Stimulated activated CD4-positive, alpha-beta T cell treated with anti-CD3 and anti-CD28 coated beads, Interleukin-1b, Interleukin-23, amount 100 ng/mL, for 4 hours (primary cell): Measurements from ENCODE around the gene NOL9.

Source experiments
- DNase-seq, 2 donors: peaks; one replicate each; pipeline ENCODE4 v3.0.0-alpha.2; 2020; ENCODE audit warnings: low read depth in 2 of 2

NOL9 gene

DNA sequence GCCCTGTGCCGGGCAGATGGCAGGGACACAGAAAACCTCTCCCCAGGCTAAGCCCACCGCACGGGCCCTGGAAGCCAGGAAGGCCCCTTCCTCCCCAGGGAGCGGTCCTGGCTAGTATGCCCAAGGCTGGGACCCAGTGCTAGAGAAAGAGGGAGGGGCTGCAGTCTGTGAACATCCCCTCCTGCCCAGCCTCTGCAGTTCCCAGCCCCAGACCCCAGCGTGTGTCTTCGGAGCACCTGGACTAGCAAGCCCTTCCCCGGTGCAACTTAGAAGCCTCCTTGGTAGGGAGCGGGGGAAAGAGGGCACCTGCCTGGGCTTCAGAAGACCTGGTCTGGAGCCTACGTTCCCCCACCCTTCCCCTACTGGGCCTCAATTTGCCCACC is 64.9 kb downstream of the NOL9 start:
- no peak for DNase-seq

DNA sequence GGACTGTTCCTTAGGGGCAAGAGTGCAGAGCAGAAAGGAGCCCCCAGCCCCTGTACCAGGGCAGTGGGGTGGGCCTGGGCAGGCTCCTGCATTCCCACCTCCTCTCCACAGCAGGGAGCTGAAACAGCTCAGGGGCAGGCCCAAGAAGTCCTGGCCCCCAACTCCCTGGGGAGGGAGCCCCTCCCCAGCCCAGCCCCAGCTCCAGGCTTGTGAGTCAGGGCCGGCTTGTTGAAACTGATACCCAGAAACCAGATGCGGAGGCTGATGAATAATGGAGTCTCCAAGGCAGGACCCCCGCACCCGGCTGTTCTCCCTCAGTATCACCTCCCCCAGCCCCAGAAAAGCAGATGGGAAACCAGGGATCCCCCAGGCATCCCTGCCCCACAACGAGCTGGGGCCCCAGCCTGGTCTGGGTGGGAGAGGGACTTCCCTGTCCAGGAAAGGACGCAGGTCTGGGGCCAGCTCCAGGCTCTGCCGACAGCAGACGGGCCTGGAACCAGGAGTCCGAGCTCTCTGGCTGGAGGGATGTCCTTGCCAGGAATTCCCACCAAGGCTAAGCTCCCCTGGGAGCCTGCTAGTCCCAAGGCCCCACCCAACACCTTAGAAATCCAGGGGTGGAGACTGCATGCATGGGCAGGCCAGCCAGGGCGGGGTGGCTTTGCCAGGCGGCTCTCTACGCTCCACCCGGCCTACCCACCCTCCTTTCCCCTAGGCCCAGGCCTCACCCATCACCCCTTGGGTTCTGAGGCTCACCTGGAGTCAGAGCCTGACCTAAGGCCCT is 65.5 kb downstream of the NOL9 start:
- DNase-seq = no peak

DNA sequence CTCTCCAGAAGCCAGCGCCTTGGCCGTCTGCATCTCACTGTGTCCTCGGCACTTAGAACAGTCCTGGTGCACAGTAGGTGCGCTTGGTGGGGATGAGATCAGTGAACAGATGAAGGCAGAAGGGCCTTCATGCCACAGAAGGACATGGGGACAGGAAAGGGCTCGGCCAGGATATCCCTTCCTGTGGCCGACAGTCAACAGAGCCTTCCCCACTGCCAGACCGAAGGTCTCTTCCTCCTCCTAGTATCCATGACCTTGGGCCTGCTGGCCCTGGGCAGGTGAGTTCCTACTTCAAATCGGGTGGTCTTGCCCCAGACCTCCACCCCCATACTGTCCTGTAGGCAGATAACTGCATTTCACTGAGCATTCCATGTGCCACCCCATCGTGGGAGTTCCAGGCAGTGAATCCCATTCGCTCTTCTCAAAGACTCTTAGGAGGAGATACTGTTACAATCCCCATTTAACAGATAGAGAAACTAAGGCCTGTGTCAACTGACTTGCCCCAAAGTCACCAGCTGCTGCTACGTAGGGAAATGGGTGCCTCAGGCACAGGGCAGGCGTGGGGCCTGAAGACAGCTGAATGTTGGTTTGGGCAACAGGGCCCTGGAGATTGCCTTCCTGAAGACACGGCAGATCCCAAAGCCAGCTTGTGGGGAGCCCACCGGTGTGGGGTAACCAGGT is 66.4 kb downstream of the NOL9 start:
- no peak for DNase-seq

DNA sequence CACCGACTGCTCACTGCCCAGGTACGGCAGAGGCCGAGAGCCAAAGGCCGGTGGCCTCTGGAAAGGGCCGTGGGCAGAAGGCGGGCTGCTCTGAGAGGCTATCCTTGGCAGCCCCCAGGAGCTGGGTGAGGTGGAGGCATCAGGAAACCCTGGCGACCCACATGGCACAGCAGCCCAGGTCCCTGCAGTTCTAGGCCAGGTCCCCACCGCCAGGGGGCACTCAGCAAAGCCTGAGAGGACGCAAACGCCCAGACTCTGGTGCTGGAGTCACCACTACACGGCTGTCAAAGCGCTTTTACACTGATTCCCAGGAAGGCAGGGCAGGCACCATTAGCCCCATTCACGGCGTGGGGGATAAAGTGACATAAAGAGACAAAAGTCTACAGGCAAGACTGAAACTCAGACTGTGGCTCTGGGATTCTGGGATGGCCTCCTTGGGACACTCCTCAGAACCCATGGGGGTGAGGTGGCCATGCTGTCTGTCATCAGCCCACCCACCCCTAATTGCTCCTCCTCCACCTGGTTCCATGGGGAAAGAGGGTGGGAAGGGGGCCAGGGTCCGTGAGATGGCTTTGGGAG is 67.8 kb downstream of the NOL9 start:
- DNase-seq = peak; percentile 84 to 88

DNA sequence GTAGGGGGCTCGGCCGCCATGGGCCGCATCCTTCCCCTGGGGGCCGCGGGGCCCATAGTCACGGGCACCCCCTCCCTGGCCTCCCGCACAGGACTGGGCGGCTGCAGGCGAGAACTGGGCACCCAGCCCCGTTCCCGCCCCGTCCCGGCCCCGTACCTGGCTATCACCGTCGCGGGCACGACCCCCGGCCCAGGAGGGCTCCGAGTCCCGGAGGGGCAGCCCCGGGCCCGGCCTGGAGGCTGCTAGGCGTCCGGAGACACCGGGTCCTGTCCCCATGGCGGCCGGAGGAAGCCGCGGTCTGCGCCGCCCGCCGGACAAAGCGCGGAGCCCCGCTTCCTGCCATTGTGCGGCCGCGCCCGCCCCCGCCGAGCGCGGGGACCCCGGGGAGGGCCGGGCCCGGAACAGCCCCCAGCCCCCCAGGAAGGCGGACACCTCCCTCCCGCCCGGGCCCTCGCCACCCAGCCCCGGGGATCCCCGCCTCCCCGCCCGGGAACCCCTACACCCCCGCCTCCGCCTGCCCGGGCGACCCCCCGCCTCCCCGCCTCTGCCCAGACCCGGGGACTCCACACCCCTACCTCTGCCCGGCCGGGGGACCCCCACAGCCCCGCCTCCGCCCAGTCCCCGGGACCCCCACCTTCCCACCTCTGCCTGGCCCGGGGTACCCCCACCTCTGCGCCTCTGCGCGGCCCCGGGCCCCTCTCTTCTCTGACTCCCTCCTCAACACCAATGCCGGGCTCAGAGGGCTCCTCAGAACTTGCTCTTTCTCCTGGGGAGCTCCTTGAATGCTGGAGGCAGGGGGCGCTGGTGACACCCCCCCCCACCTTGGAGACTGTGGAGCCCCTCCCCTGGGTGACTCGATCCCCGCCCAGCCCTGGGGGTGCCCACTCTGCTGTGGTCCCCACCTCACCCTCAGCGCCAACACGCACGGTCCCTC is 68.9 kb downstream of the NOL9 start:
- DNase-seq = no peak

DNA sequence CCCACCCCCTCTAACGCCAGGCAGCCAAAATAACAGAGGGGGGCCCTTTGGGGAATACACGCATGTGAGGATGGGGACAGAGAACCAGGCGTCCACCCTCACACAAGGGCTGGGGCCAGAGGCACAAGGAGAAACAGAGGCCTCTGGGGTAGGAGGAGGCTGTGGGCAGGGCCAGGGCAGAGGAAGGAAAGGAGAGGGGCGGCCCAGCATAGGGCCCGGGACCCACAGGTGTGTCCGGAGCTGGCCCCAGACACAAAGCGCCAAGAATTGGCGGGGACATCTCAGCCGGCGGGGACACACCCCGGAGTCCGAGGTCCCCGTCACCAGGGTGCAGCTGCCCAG is 69.5 kb downstream of the NOL9 start:
- no peak for DNase-seq

DNA sequence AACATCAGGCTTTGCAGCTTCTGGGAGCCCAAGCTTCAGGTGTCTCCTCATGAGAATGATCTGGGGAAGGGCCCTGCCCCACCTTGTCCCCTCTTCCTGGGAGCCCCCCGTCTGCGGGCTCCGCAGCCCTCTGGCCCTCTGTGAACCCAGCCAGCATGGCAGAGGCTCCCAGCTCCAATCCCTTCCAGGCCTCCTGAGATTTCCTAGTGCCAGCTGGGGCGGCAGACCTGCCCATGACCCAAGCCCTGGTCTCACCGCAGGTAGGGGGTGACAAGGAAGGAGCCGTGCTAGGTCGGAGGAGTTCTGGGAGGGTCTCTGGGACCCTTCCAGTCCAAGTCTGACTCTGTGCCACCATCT is 70.6 kb downstream of the NOL9 start:
- no peak for DNase-seq

DNA sequence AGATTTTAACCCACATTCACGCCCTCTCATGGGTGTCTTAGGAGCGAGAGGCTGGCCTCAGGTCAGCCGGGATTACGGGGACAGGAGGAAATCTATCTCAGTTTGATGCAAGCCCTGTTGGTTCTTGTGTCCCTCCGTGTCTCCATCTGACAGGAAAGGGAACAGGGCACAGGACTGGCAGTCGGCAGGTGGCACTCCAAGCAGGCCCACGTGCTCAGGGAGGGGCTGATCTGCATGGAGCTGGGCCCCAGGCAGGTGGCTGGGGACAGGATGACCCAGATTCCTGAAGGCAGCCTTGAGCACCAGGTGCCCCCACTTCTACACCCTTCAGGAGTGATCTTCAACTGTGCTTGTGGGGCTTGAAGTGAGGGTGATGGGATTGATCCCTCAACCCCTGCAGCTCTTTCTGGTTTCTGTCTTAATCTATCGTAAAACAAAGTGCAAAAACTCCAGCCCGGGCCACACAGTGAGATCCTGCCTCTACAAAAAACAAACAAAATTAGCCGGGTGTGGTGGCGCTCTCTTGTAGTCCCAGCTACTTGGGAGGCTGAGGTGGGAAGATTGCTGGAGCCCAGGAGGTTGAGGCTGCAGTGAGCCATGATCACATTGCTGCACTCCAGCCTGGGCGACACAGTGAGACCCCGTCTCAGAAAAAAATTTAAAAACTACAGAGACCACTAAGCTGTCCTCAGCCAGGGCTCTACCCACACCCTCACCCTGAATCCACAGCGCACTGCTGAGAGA is 71.1 kb downstream of the NOL9 start:
- DNase-seq = no peak

DNA sequence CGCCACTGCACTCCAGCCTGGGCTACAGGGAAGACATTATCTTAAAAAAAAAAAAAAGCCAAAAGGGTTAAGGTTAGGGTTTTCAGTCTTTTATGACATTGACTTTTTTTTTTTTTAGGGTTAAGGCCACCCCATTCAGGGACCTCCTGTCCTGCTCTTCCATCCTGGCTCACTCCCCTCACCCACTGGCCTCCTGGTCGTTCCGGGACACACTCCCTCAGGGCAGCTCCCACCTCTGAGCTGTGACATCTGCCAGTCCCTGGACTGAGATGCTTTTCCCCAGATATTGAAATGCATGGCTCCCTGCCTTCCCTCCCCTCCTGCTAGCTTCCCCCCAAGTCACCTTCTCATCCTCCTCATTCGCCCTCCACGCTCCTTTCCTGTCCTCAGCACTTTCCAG is 72.5 kb downstream of the NOL9 start:
- no peak for DNase-seq

DNA sequence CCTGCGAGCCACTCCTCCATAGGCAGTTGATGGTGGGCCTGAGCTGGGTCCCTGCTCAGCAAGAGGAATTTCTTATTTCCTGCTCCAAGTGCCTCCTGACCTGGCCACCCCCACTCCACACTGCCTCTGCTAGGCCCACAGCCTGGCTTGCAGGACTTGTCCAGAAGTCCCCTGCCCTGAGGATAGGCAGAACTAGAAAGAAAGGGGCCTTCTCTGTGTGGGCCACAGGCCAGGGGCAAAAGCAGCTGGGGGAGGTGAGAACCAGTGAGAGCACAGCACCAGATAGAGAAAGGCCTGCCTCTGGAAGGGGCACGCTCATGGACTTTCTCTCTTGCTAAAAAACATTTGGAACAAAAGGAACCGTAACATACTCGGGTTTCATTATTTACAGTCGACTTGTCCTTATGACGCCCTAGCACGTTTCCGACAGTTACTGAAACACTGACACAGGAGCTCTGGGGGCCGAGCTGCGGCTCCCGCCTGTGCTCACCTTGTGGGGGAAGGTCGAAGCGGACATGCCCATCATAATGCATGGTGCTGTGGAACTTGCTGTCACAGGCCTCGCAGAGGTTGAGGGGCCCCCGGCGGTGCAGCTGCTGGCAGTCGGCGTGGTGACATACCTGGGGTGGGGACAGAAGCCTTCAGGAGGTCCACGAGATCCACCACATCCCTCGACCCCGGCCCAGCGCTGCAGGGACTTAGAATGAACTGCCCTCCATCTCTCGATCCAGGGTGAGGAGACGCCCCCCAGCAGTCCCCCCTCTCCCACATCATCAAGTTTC is 77.1 kb downstream of the NOL9 start:
- DNase-seq = no peak

DNA sequence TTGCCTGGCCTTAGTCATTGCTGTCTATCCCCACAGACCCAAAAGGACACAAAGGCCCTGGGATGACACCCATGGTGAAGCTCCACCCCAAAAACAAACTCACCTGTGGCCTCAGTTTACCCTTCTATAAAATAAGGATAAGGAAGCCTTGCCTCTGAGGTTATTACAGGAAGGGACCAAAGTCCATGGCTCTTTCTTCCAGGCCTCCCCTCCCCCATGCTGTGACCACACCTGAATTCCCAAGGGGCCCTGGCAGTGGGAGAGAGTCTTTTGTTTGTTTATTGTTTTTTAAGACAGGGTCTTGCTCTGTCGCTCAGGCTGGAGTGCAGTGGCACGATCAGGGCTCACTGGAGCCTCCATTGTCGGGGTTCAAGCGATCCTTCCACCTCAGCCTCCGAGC is 77.8 kb downstream of the NOL9 start:
- DNase-seq = no peak

DNA sequence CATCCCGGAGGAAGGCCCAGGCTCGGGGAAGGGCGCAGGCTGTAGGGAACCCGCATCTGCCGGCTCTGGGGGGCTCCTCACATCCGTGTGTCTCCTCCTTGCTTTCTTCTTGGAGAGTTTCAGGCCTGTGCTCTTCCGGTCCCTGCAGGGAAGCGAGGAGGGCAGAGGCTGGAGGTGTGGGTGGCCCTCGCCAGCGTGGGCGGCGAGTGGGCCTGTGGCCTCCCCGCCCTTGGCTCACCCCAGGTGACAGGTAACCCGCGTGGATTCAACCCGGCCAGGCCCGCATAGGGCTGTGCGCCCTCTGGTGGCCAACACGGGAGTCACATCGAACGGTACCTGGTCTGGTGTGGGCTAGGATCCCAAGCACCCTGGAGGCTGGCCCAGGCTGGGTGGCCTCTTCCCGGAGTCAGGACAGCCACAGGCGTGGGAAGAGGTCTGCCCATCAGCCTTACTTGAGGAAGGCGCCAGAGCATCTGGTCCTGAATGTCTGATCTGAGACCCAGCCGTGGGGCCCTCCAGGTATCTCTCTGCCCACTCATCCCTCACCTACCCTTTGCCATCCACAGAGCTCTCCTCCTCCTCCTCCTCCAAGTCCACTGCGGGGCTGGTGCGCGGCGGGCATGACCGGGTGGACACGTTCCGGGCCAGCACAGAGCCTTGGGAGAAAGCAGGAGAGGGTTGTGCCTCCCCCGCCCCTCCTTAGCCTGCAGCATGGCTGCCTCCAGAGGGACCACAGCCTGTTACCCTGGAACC is 78.8 kb downstream of the NOL9 start:
- peak; percentile 73 to 81 for DNase-seq

DNA sequence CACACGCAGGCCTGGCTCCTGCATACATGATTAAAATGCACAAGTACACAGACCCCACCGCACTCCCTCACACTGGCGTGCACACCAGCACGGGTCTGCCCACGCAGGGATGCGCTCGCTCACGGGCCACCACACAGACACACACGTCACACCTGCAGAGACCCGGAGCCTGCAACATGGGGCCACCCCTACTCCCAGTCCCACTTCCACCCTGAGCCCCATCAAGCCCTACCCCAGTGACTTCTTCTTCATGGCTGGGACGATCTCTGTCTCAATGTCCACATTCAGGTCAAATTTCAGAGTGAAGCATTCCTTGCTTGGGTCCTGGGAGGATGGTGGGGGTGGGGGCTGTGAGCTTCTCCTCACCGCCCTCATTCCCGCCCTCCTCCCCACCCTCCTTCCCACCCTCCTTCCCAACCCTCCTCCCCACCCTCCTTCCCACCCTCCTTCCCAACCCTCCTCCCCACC is 79.5 kb downstream of the NOL9 start:
- DNase-seq = no peak

DNA sequence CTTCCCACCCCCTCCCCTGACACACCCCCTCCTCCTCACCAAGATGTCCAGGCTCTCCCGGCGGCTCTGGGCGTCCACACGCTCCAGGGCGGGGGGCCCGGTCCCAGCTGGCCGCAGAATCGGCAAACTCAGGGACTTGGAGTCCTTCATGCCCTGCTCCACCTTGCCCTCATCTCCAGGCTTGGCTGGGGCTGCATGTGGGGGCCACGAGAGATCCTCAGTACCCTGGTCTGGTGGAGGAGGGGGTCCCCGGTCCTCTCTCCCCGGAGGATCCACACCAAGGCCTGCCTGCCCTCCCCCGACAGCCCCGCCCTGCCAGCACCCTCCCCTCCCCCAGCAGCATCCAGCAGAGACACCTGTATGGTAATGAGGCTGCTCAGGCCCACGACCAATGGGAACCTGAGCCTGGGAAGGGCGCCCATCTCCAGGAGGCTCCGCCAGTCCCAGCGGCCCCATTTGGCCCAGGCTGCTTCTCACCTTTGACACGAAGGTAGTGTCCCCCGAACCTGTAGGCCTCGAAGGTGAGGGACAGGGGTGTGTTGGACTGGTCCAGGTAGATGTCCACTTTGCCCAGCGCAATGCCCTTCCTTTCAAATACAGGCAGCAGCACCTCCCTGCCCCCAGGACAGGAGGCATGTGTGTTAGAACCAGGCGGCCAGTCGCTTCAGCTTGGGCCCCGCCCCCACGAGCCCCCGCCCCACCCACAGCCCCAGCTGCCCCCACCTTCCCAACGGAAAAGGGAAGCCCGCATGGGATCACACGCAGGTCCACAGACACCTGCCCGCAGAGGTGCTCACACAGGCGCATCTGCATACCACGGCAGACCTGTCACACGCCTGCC is 80.1 kb downstream of the NOL9 start:
- DNase-seq = no peak

DNA sequence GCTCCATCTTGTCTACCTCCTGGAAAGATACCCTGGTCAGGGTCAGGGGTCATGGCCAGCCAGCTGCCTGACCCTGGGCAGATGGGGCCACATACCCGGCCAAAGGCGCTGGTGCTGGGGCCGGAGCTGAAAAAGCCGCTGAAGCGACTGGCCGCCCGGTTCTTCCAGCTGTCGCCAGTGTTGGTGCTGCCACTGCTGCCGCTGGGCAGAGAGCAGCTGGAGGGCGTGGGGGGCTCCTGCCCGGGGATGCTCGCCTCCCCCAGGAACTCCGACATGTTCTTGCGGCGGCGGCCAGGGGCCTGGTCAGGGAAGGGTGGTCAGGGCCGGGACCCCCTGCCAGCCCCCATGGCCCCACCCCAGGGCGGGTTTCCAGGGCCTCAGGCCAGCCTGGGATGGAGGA is 81.2 kb downstream of the NOL9 start:
- no peak for DNase-seq

DNA sequence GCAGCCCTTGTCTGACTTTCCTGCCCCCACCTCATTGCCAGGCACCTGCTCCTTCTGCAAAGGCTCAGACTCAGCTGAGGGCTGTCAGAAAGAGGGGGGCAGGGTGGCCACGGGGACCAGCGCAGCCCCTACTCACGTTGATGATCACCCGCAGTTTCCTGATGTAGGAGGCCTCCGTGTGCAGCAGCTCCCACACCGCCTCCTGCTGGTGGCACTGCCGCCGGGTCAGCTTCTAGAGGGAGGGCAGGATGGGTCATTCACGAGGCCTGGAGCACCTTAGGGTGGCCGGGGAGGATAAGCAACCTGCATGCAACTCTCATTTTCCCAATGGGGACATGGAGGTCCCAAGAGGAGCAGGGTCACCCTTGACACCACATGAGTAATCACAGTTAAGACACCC is 81.9 kb downstream of the NOL9 start:
- DNase-seq = no peak

DNA sequence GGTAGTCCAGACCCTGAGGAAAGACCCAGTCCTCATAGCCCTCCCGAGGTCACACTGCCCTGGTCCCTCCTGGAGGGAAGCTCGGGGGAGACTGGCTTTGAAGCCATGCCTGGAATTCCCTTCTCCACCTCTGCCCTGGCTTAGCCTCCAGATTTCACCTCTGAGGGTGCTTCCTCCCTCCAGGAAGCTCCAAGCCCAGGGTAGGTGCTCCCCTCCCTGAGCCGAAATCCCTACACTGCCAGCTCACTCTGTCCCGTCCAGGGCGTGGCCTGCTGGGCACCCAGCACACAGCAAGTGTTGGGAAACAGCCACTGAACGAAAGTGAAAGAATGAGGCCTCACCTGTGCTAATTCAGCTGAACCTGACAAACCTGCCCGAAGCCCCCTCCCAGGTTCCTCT is 82.3 kb downstream of the NOL9 start:
- no peak for DNase-seq
